ENCODE data around the gene DLG2. TPM values are rescaled to one million over a fixed set of nuclear protein-coding genes. Genes with fewer than 3 reads are reported as not detected.

The DLG2 gene
- total and polyA plus RNA-seq, 7 donors = 0.23 to 5.3 (median 3.4) TPM

- H3K36me3 ChIP-seq (ENCODE audit: insufficient read depth in 1 of 2, low read depth in 1 of 2) = no peaks in the 10 kb centered on the region
- intact Hi-C loops (cut with DNase I) = no loop called here
- ATAC-seq = no peak
- H3K9me3 ChIP-seq = peaks cover 2% of the 10 kb centered on the region
- H3K27ac ChIP-seq = no peak overlapping the region
- no peaks in the 10 kb centered on the region for H3K27me3 ChIP-seq (ENCODE audit: insufficient read depth in 3 of 3, low read length in 2 of 3)
- 64 to 80% (median 74%) methylated on average over 3 of the region's 3 CpGs for WGBS, 3 donors
- DNase-seq = no peak
- no peaks in the 10 kb centered on the region for H3K4me1 ChIP-seq
- TF ChIP-seq, protein P1, sequence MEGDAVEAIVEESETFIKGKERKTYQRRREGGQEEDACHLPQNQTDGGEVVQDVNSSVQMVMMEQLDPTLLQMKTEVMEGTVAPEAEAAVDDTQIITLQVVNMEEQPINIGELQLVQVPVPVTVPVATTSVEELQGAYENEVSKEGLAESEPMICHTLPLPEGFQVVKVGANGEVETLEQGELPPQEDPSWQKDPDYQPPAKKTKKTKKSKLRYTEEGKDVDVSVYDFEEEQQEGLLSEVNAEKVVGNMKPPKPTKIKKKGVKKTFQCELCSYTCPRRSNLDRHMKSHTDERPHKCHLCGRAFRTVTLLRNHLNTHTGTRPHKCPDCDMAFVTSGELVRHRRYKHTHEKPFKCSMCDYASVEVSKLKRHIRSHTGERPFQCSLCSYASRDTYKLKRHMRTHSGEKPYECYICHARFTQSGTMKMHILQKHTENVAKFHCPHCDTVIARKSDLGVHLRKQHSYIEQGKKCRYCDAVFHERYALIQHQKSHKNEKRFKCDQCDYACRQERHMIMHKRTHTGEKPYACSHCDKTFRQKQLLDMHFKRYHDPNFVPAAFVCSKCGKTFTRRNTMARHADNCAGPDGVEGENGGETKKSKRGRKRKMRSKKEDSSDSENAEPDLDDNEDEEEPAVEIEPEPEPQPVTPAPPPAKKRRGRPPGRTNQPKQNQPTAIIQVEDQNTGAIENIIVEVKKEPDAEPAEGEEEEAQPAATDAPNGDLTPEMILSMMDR (IDR thresholded peaks at IDR 0.05) = no peak
- no peak overlapping the region for H3K4me3 ChIP-seq
Measured at GRCh38 chr11:84981301-84981700, 645.8 kb downstream of the DLG2 start.

- Histone ChIP-seq H3K36me3 (ENCODE audit: insufficient read depth in 1 of 2, low read depth in 1 of 2) (no peaks in the 10 kb centered on the region), H3K4me3 (no peak overlapping the region), H3K4me1 (no peaks in the 10 kb centered on the region), H3K9me3 (no peaks in the 10 kb centered on the region), H3K27ac (no peak overlapping the region), H3K27me3 (ENCODE audit: insufficient read depth in 3 of 3, low read length in 2 of 3) (no peaks in the 10 kb centered on the region)
- TF ChIP-seq, protein P1 (IDR thresholded peaks at IDR 0.05) = no peak
- 17 to 30% (median 22%) methylated on average over 2 of the region's 2 CpGs for WGBS, 3 donors
- ATAC-seq (peak in 2 of 4 donors; percentile 57 to 58), DNase-seq (no peak)
- intact Hi-C loops (cut with DNase I) = no loop called here
Measured at GRCh38 chr11:84969103-84969502, 658.0 kb downstream of the DLG2 start.

DNA sequence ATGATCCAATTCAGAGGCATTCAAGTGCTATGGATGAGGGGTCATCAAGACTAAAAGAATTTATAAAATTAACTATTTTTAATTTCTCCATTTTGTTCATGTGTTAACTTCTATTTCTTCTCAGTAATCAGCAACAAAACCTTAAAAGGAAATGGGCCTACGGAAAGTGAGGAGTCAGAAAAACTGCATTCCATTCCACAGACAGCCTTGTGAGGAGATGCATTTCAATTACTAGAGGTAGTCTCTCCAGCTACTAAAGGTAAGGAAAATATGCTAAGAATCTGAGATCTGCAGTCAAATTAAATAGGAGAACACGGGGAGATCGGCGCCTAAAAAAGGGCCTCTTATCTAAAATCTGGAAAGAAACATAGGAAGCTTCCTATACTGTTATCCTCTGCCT is 661.7 kb downstream of the DLG2 start:
- Histone ChIP-seq H3K9me3 (no peaks in the 10 kb centered on the region), H3K27me3 (ENCODE audit: insufficient read depth in 3 of 3, low read length in 2 of 3) (no peaks in the 10 kb centered on the region), H3K36me3 (ENCODE audit: insufficient read depth in 1 of 2, low read depth in 1 of 2) (no peaks in the 10 kb centered on the region), H3K4me3 (no peak overlapping the region), H3K27ac (no peak overlapping the region), H3K4me1 (no peaks in the 10 kb centered on the region)
- DNase-seq (no peak), ATAC-seq (no peak)
- WGBS, 3 donors = 80 to 88% (median 86%) methylated on average over 4 of the region's 4 CpGs
- intact Hi-C loops (cut with DNase I) = no loop called here
- TF ChIP-seq, protein P1 (IDR thresholded peaks at IDR 0.05) = no peak

DNA sequence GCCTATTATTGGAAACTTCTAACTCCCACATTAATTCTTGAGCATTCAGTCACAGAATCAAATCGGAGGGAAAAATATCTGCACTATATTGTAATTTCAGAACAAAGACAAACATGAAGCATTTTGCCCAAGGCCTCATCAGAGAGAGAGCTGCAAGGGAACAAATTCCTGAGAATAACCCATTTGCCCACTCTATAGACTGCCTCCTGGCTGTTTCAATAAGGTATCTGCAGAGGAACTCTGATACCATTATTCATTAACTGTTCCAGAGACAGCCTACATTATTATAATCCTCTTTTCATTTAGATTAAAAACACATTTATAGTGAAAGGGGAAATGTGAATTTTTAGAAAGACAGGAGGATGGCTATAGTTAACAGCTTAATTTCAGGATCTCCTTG is 663.9 kb downstream of the DLG2 start:
- H3K9me3 ChIP-seq = no peaks in the 10 kb centered on the region
- H3K36me3 ChIP-seq (ENCODE audit: insufficient read depth in 1 of 2, low read depth in 1 of 2) = no peaks in the 10 kb centered on the region
- H3K27ac ChIP-seq = no peak overlapping the region
- DNase-seq (no peak), ATAC-seq (no peak)
- H3K4me3 ChIP-seq = no peak overlapping the region
- intact Hi-C loops (cut with DNase I) = no loop called here
- TF ChIP-seq, protein P1 (IDR thresholded peaks at IDR 0.05) = no peak
- H3K27me3 ChIP-seq (ENCODE audit: insufficient read depth in 3 of 3, low read length in 2 of 3) = no peaks in the 10 kb centered on the region
- no peaks in the 10 kb centered on the region for H3K4me1 ChIP-seq
- 83 to 89% (median 89%) methylated on average over 1 of the region's 1 CpG for WGBS, 3 donors

- H3K4me3 ChIP-seq = no peak overlapping the region
- intact Hi-C loops (cut with DNase I) = no loop called here
- DNase-seq (no peak), ATAC-seq (no peak)
- H3K36me3 ChIP-seq (ENCODE audit: insufficient read depth in 1 of 2, low read depth in 1 of 2) = no peaks in the 10 kb centered on the region
- no peaks in the 10 kb centered on the region for H3K4me1 ChIP-seq
- TF ChIP-seq, protein P1 (IDR thresholded peaks at IDR 0.05) = no peak
- H3K27me3 ChIP-seq (ENCODE audit: insufficient read depth in 3 of 3, low read length in 2 of 3) = no peaks in the 10 kb centered on the region
- H3K27ac ChIP-seq = no peak overlapping the region
- H3K9me3 ChIP-seq = no peaks in the 10 kb centered on the region
- 89 to 91% (median 90%) methylated on average over 5 of the region's 5 CpGs for WGBS, 3 donors
Measured at GRCh38 chr11:84962018-84962417, 665.1 kb downstream of the DLG2 start.
